ENCODE results near the gene SLC48A1. TPM values are rescaled to one million over a fixed set of nuclear protein-coding genes. Genes with fewer than 3 reads are reported as not detected.

The SLC48A1 gene
- total RNA-seq, 1 donor from 2014 or later: 65.5 TPM

- H3K9me3 Mint-ChIP-seq (ENCODE audit: unreplicated experiment): no peaks in the 10 kb centered on the region
- peaks cover 9% of the 10 kb centered on the region for H3K27me3 Mint-ChIP-seq (ENCODE audit: unreplicated experiment)
- peaks cover 53% of the 10 kb centered on the region for H3K4me1 Mint-ChIP-seq (ENCODE audit: unreplicated experiment)
- H3K27ac Mint-ChIP-seq (ENCODE audit: unreplicated experiment): peak overlapping the region; percentile 42
- no peak for DNase-seq (ENCODE audit: low spot score)
- no peaks in the 10 kb centered on the region for H3K36me3 Mint-ChIP-seq (ENCODE audit: low read depth, unreplicated experiment)
- TF ChIP-seq CTCF (IDR thresholded peaks at IDR 0.05; ENCODE audit: unreplicated experiment): no peak
- no peak overlapping the region for H3K4me3 Mint-ChIP-seq (ENCODE audit: unreplicated experiment)
Measured at GRCh38 chr12:47828008-47828975, 55.3 kb downstream of the SLC48A1 start.

GRCh38 chr12:47828976-47829482, 56.0 kb downstream of the SLC48A1 start:
- Mint-ChIP-seq H3K27ac (ENCODE audit: unreplicated experiment) (no peak overlapping the region), H3K4me1 (ENCODE audit: unreplicated experiment) (peaks cover 51% of the 10 kb centered on the region), H3K4me3 (ENCODE audit: unreplicated experiment) (no peak overlapping the region), H3K9me3 (ENCODE audit: unreplicated experiment) (no peaks in the 10 kb centered on the region), H3K27me3 (ENCODE audit: unreplicated experiment) (peaks cover 9% of the 10 kb centered on the region), H3K36me3 (ENCODE audit: low read depth, unreplicated experiment) (no peaks in the 10 kb centered on the region)
- TF ChIP-seq CTCF (IDR thresholded peaks at IDR 0.05; ENCODE audit: unreplicated experiment): no peak
- DNase-seq (ENCODE audit: low spot score): no peak

GRCh38 chr12:47829584-47829983, 56.5 kb downstream of the SLC48A1 start:
- peaks cover 7% of the 10 kb centered on the region for H3K27me3 Mint-ChIP-seq (ENCODE audit: unreplicated experiment)
- no peaks in the 10 kb centered on the region for H3K36me3 Mint-ChIP-seq (ENCODE audit: low read depth, unreplicated experiment)
- no peaks in the 10 kb centered on the region for H3K9me3 Mint-ChIP-seq (ENCODE audit: unreplicated experiment)
- peaks cover 51% of the 10 kb centered on the region for H3K4me1 Mint-ChIP-seq (ENCODE audit: unreplicated experiment)
- no peak overlapping the region for H3K4me3 Mint-ChIP-seq (ENCODE audit: unreplicated experiment)
- no peak for DNase-seq (ENCODE audit: low spot score)
- no peak for TF ChIP-seq CTCF (IDR thresholded peaks at IDR 0.05; ENCODE audit: unreplicated experiment)
- peak overlapping the region; percentile 24 for H3K27ac Mint-ChIP-seq (ENCODE audit: unreplicated experiment)

Other genes starting within 250 kb of the SLC48A1 start
- gene RPAP3, start 67.2 kb upstream of the SLC48A1 start, total RNA-seq (ENCODE audit: unreplicated experiment): 36.8 TPM
- gene ENDOU, start 47.7 kb upstream of the SLC48A1 start, total RNA-seq (ENCODE audit: unreplicated experiment): 1.6 TPM
- 81.5 TPM for gene RAPGEF3, start 14.4 kb upstream of the SLC48A1 start, total RNA-seq (ENCODE audit: unreplicated experiment)
- 387 TPM for gene HDAC7, start 46.7 kb downstream of the SLC48A1 start, total RNA-seq (ENCODE audit: unreplicated experiment)
- 2.3 TPM for gene VDR, start 131.8 kb downstream of the SLC48A1 start, total RNA-seq (ENCODE audit: unreplicated experiment)
- 41.0 TPM for gene TMEM106C, start 190.4 kb downstream of the SLC48A1 start, total RNA-seq (ENCODE audit: unreplicated experiment)
- gene COL2A1, start 231.2 kb downstream of the SLC48A1 start, total RNA-seq (ENCODE audit: unreplicated experiment): 1.9 TPM